SK-N-SH (cell line): ENCODE results near the gene C9orf57. TPM values are rescaled to one million over a fixed set of nuclear protein-coding genes. Genes with fewer than 3 reads are reported as not detected.

ENCODE experiments used
- CTCF ChIA-PET: fragments of 300-600, 350-600 bp; formaldehyde crosslinking; extraction: SDS; loops from one replicate; lab custom pipeline; 2021; lab: Yijun Ruan, JAX
- POLR2A ChIA-PET: fragments of 350-600 bp; sonication (Branson Sonifier 250); formaldehyde crosslinking; extraction: SDS; loops from one replicate; lab custom pipeline; 2020; ENCODE audit warnings: antibody characterized with exemption, inconsistent platforms; lab: Yijun Ruan, JAX
- DNase-seq: peaks from one replicate; pipeline ENCODE4 v3.0.0; 2012
- H2AFZ ChIP-seq: fragments of 200-600 bp; sonication (generic); 2 replicates; pipeline ENCODE4 v1.8.1; 2016; ENCODE audit warnings: antibody characterized with exemption, mild to moderate bottlenecking, low read depth
- H3F3A ChIP-seq: fragments of 200-600 bp; sonication (generic); replicated peaks from 2 replicates; pipeline ENCODE3; 2016; ENCODE audit warnings: antibody characterized with exemption, mild to moderate bottlenecking; ENCODE audit not compliant: insufficient read depth
- H3K27ac ChIP-seq, 2 experiments: fragments of 200-500 bp in 1 of 2; fragments of 200-600 bp in 1 of 2; sonication (Bioruptor generic) in 1 of 2; sonication (generic), shearing (Covaris generic) in 1 of 2; 2 replicates each; pipeline versions ENCODE4 v1.5.1 to v1.6.1; 2014 to 2016; ENCODE audit warnings: low read depth in 2 of 2, inconsistent platforms in 1 of 2, low read length in 1 of 2, mild to moderate bottlenecking in 1 of 2, mixed read lengths in 1 of 2
- H3K27me3 ChIP-seq: fragments of 200-600 bp; sonication (generic), shearing (Covaris generic); 2 replicates; pipeline ENCODE4 v1.6.1; 2016; ENCODE audit warnings: mixed run types; ENCODE audit not compliant: insufficient read depth
- H3K36me3 ChIP-seq, 2 experiments: fragments of 200-500 bp in 1 of 2; fragments of 200-600 bp in 1 of 2; sonication (Bioruptor generic) in 1 of 2; sonication (generic) in 1 of 2; replicated peaks in 1 of 2; 2 replicates each; pipeline versions ENCODE3 to v1.5.1; 2014 to 2016; ENCODE audit warnings: low read length in 1 of 2, mild to moderate bottlenecking in 1 of 2; ENCODE audit not compliant: insufficient read depth in 2 of 2, control insufficient read depth in 1 of 2
- H3K4me1 ChIP-seq, 2 experiments: fragments of 200-500 bp in 1 of 2; fragments of 200-600 bp in 1 of 2; sonication (Bioruptor generic) in 1 of 2; sonication (generic), shearing (Covaris generic) in 1 of 2; 2 replicates each; pipeline versions ENCODE4 v1.5.1 to v1.6.1; 2014 to 2016; ENCODE audit warnings: low read depth in 1 of 2, low read length in 1 of 2, mixed run types in 1 of 2; ENCODE audit not compliant: insufficient read depth in 2 of 2, control insufficient read depth in 1 of 2
- H3K4me2 ChIP-seq: fragments of 200-600 bp; sonication (generic), shearing (Covaris generic); 2 replicates; pipeline ENCODE4 v1.6.1; 2017; ENCODE audit warnings: mixed run types
- H3K4me3 ChIP-seq, 2 experiments: fragments of 200-500 bp in 1 of 2; fragments of 200-600 bp in 1 of 2; sonication (Bioruptor generic) in 1 of 2; sonication (generic), shearing (Covaris generic) in 1 of 2; 2 replicates each; pipeline versions ENCODE4 v1.5.1 to v1.8.1; 2014 to 2016; ENCODE audit warnings: low read depth in 2 of 2, inconsistent platforms in 1 of 2, low read length in 1 of 2, mild to moderate bottlenecking in 1 of 2, mixed read lengths in 1 of 2, moderate library complexity in 1 of 2
- H3K79me2 ChIP-seq: fragments of 200-600 bp; sonication (generic); 2 replicates; pipeline ENCODE4 v1.8.1; 2017; ENCODE audit warnings: mild to moderate bottlenecking; ENCODE audit not compliant: insufficient read depth
- H3K9ac ChIP-seq: fragments of 200-600 bp; sonication (generic); 2 replicates; pipeline ENCODE4 v1.6.1; 2017; ENCODE audit warnings: mixed run types
- H3K9me2 ChIP-seq: fragments of 200-600 bp; sonication (generic); 2 replicates; pipeline ENCODE4 v1.6.1; 2017; ENCODE audit warnings: mixed run types
- H3K9me3 ChIP-seq: fragments of 200-600 bp; sonication (generic); 2 replicates; pipeline ENCODE4 v1.6.1; 2017; ENCODE audit warnings: mixed run types, mild to moderate bottlenecking, moderate library complexity
- H4K20me1 ChIP-seq: fragments of 200-600 bp; sonication (generic); 2 replicates; pipeline ENCODE4 v1.6.1; 2017; ENCODE audit warnings: mild to moderate bottlenecking, mixed run types; ENCODE audit not compliant: insufficient read depth
- ELF1 ChIP-seq: IDR thresholded peaks from 2 replicates; pipeline ENCODE4 v1.4.0; 2012
- FOXJ3 ChIP-seq: sonication (generic); formaldehyde crosslinking; IDR thresholded peaks from 2 replicates; pipeline ENCODE4 v1.5.1; 2020; ENCODE audit warnings: mild to moderate bottlenecking, missing genetic modification reagents
- FOXM1 ChIP-seq: IDR thresholded peaks from 2 replicates; pipeline ENCODE4 v1.4.0; 2012; ENCODE audit warnings: low read depth, mild to moderate bottlenecking
- GABPA ChIP-seq: IDR thresholded peaks from 2 replicates; pipeline ENCODE4 v1.4.0; 2012; ENCODE audit warnings: low read depth, mild to moderate bottlenecking
- GATA2 ChIP-seq: sonication (generic); formaldehyde crosslinking; IDR thresholded peaks from 2 replicates; pipeline ENCODE4 v1.5.0; 2020; ENCODE audit warnings: mild to moderate bottlenecking, missing genetic modification reagents
- IRF3 ChIP-seq: fragments of 150-350 bp; IDR thresholded peaks from 2 replicates; pipeline ENCODE4 v1.6.1; 2016; ENCODE audit warnings: mild to moderate bottlenecking, low read depth, low read length
- MAX ChIP-seq: IDR thresholded peaks from 2 replicates; pipeline ENCODE4 v1.4.0; 2012; ENCODE audit warnings: low read depth
- MEF2A ChIP-seq: IDR thresholded peaks from 2 replicates; pipeline ENCODE4 v1.4.0; 2012; ENCODE audit warnings: low read depth, borderline replicate concordance
- NFIC ChIP-seq: IDR thresholded peaks from 2 replicates; pipeline ENCODE4 v1.4.0; 2012; ENCODE audit warnings: borderline replicate concordance
- NRF1 ChIP-seq: IDR thresholded peaks from 2 replicates; pipeline ENCODE4 v1.6.1; 2012; ENCODE audit warnings: low read depth, mild to moderate bottlenecking, low read length
- PBX3 ChIP-seq: IDR thresholded peaks from 2 replicates; pipeline ENCODE4; 2012
- RAD21 ChIP-seq: IDR thresholded peaks from 2 replicates; pipeline ENCODE4 v1.6.1; 2012; ENCODE audit warnings: mild to moderate bottlenecking, low read length
- RCOR1 ChIP-seq: fragments of 150-350 bp; IDR thresholded peaks from 2 replicates; pipeline ENCODE4 v1.6.1; 2017; ENCODE audit warnings: antibody characterized with exemption, low read length
- RFX5 ChIP-seq: IDR thresholded peaks from 2 replicates; pipeline ENCODE4 v1.6.1; 2012; ENCODE audit warnings: mild to moderate bottlenecking, improper control_type of control experiment, low read length
- RXRA ChIP-seq: IDR thresholded peaks from 2 replicates; pipeline ENCODE4 v1.4.0; 2012; ENCODE audit warnings: low read depth, mild to moderate bottlenecking, borderline replicate concordance
- SMC3 ChIP-seq: IDR thresholded peaks from 2 replicates; pipeline ENCODE4 v1.6.1; 2012; ENCODE audit warnings: low read depth, low read length, improper control_type of control experiment
- TAF1 ChIP-seq: IDR thresholded peaks from 2 replicates; pipeline ENCODE4 v1.6.1; 2012; ENCODE audit warnings: low read depth, mild to moderate bottlenecking, low read length, moderate library complexity, borderline replicate concordance
- TCF12 ChIP-seq: IDR thresholded peaks from 2 replicates; pipeline ENCODE4 v1.4.0; 2012
- TEAD4 ChIP-seq: IDR thresholded peaks from 2 replicates; pipeline ENCODE4 v1.4.0; 2012; ENCODE audit warnings: mild to moderate bottlenecking, borderline replicate concordance; ENCODE audit not compliant: insufficient read depth
- USF1 ChIP-seq: IDR thresholded peaks from 2 replicates; pipeline ENCODE4 v1.4.0; 2012; ENCODE audit warnings: low read depth, borderline replicate concordance
- YY1 ChIP-seq: IDR thresholded peaks from 2 replicates; pipeline ENCODE4 v1.4.0; 2012; ENCODE audit warnings: low read depth, mild to moderate bottlenecking
- ZBTB33 ChIP-seq: IDR thresholded peaks from 2 replicates; pipeline ENCODE4 v1.4.0; 2012; ENCODE audit warnings: low read depth, borderline replicate concordance
- WGBS: methylation state at CpG from one replicate; pipeline ENCODE4 v1.1.6; 2017; ENCODE audit warnings: low lambda C conversion rate; 5-methylcytosine and 5-hydroxymethylcytosine counted together
- polyA plus RNA-seq, 3 experiments: library from polyadenylated mRNA; depleted of rRNA; stranded (reverse); fragments of >200 nt; gene quantifications; 2 replicates each; pipeline ENCODE4 v1.2.3, GENCODE V29; 2012

The C9orf57 gene
- polyA plus RNA-seq, 1 of the 3 experiments (the other 2 are of a cell fraction) = not detected

GRCh38 chr9:72038408-72038807 is 22.0 kb downstream of the C9orf57 start (continued):
- TF ChIP-seq PBX3 = no peak
- no peak for TF ChIP-seq MEF2A
- TF ChIP-seq ELF1 = no peak
- no peak for TF ChIP-seq RFX5
- no peak for TF ChIP-seq USF1
- TF ChIP-seq TCF12 = no peak

GRCh38 chr9:72037571-72037970 is 22.8 kb downstream of the C9orf57 start:
- no peak overlapping the region for H3K4me2 ChIP-seq
- no peaks in the 10 kb centered on the region; a peak in 1 of 4 replicates for H3K4me1 ChIP-seq
- ChIA-PET CTCF (interaction anchor here (0.9 to 5.7 kb wide), 5 partner anchors 13 to 247 kb away, joined by 4 to 159 read pairs (median 31); no protein-coding TSS in a partner anchor), POLR2A (no interaction called here)
- no peak for TF ChIP-seq TEAD4
- no peak for TF ChIP-seq ZBTB33
- TF ChIP-seq MEF2A = no peak
- TF ChIP-seq RCOR1 = no peak
- no peak for TF ChIP-seq NRF1
- TF ChIP-seq TCF12 = no peak
- TF ChIP-seq USF1 = no peak
- no peak for TF ChIP-seq GABPA
- TF ChIP-seq IRF3 = no peak
- TF ChIP-seq FOXJ3 (CRISPR knock-in tag) = no peak
- no peak for TF ChIP-seq TAF1
- no peak for TF ChIP-seq NFIC
- TF ChIP-seq ELF1 = no peak
- TF ChIP-seq FOXM1 = no peak
- TF ChIP-seq GATA2 = no peak
- no peak for TF ChIP-seq RXRA
- TF ChIP-seq SMC3 = no peak
- no peak for TF ChIP-seq YY1
- no peak for TF ChIP-seq RAD21
- no peak for TF ChIP-seq MAX
- peaks cover 15% of the 10 kb centered on the region for H3K27me3 ChIP-seq
- no peaks in the 10 kb centered on the region for H3K36me3 ChIP-seq
- no peaks in the 10 kb centered on the region for H4K20me1 ChIP-seq
- WGBS = 25% methylated on average over 4 of the region's 4 CpGs
- no peaks in the 10 kb centered on the region for H3K9me2 ChIP-seq
- H2AFZ ChIP-seq = no peak overlapping the region
- no peaks in the 10 kb centered on the region for H3F3A ChIP-seq
- DNase-seq = no peak
- H3K27ac ChIP-seq = no peak overlapping the region
- H3K4me3 ChIP-seq = no peak overlapping the region
- H3K9ac ChIP-seq = no peak overlapping the region
- no peaks in the 10 kb centered on the region for H3K9me3 ChIP-seq
- H3K79me2 ChIP-seq = no peaks in the 10 kb centered on the region
